ENCODE data around the gene ARHGEF17.

ARHGEF17 gene

DNA sequence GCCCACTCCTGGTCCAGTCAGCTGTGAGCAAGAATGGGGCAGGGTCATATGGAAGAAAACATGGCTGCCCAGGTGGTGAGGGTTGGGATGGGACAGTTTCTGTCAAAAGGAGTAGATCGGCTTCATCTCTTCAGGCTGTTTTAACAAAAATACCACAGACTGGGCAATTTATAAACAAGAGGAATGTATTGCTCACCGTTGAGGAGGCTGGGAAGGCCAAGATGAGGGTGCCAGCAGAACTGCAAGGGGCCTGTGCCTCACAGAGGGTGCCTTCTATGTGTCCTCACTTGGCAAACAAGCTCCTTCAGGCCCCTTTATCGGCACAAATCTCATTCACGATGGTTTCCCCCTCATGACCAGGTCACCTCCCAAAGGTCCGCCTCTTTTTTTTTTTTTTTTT, 50.0 kb downstream of the ARHGEF17 start:
- Histone ChIP-seq H3K4me2 (ENCODE audit: low read depth, low read length) (no peak overlapping the region), H3K36me3 (replicated peaks; ENCODE audit: insufficient read depth, low read length) (no peaks in the 10 kb centered on the region), H2AFZ (ENCODE audit: low read length) (no peak overlapping the region)

DNA sequence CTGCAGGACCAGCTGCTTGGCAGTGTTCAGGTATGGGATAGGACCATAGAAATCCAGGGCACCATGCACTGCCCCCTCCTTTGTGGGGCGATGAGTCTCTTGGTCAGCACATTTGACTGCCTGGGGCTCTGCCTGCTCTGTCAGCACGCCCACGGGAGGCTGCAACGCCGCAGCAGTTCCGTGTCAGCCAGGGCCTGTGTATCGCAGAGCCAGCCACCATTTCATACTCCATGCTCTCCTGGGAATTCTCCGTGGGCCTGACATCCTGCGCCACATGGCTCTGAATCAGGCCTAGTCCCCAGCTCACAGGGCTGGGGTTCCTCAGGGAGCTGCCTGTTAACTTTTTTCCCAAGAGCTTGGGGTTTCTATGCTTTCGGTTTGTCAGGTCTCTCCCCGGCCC, 51.3 kb downstream of the ARHGEF17 start:
- Histone ChIP-seq H3F3A (ENCODE audit: insufficient read depth, low read length) (no peaks in the 10 kb centered on the region; the same call in 1 of the 2 replicates), H3K79me2 (ENCODE audit: low read length) (no peaks in the 10 kb centered on the region), H3K36me3 (replicated peaks; ENCODE audit: insufficient read depth, low read length) (no peaks in the 10 kb centered on the region), H3K9ac (ENCODE audit: low read length) (peak overlapping the region; percentile 59), H3K4me1 (ENCODE audit: low read length) (peaks cover 25% of the 10 kb centered on the region), H3K9me3 (replicated peaks; ENCODE audit: insufficient read depth, low read length) (no peaks in the 10 kb centered on the region), H3K27me3 (replicated peaks; ENCODE audit: insufficient read depth, low read length) (no peaks in the 10 kb centered on the region), H2AFZ (ENCODE audit: low read length) (peak overlapping the region; percentile 92), H4K20me1 (ENCODE audit: insufficient read depth, low read length) (no peaks in the 10 kb centered on the region), H3K27ac (ENCODE audit: low read length) (peak overlapping the region; percentile 64), H3K9me2 (replicated peaks; ENCODE audit: insufficient read depth, low read length) (no peaks in the 10 kb centered on the region), H3K4me3 (ENCODE audit: low read length) (peak overlapping the region; percentile 51), H3K4me2 (ENCODE audit: low read depth, low read length) (peak overlapping the region; percentile 86)
- peak; percentile 59 for DNase-seq
- TF ChIP-seq, protein P1, sequence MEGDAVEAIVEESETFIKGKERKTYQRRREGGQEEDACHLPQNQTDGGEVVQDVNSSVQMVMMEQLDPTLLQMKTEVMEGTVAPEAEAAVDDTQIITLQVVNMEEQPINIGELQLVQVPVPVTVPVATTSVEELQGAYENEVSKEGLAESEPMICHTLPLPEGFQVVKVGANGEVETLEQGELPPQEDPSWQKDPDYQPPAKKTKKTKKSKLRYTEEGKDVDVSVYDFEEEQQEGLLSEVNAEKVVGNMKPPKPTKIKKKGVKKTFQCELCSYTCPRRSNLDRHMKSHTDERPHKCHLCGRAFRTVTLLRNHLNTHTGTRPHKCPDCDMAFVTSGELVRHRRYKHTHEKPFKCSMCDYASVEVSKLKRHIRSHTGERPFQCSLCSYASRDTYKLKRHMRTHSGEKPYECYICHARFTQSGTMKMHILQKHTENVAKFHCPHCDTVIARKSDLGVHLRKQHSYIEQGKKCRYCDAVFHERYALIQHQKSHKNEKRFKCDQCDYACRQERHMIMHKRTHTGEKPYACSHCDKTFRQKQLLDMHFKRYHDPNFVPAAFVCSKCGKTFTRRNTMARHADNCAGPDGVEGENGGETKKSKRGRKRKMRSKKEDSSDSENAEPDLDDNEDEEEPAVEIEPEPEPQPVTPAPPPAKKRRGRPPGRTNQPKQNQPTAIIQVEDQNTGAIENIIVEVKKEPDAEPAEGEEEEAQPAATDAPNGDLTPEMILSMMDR (IDR thresholded peaks at IDR 0.05; ENCODE audit: low read length): no peak

More for the DNA sequence above, 50.0 kb downstream of the ARHGEF17 start:
- Histone ChIP-seq H3K9me2 (replicated peaks; ENCODE audit: insufficient read depth, low read length) (no peaks in the 10 kb centered on the region), H3F3A (ENCODE audit: insufficient read depth, low read length) (no peaks in the 10 kb centered on the region), H3K79me2 (ENCODE audit: low read length) (no peaks in the 10 kb centered on the region), H3K9ac (ENCODE audit: low read length) (no peak overlapping the region), H3K9me3 (replicated peaks; ENCODE audit: insufficient read depth, low read length) (no peaks in the 10 kb centered on the region), H3K4me1 (ENCODE audit: low read length) (peaks cover 16% of the 10 kb centered on the region), H4K20me1 (ENCODE audit: insufficient read depth, low read length) (no peaks in the 10 kb centered on the region), H3K27ac (ENCODE audit: low read length) (no peak overlapping the region), H3K27me3 (replicated peaks; ENCODE audit: insufficient read depth, low read length) (no peaks in the 10 kb centered on the region), H3K4me3 (ENCODE audit: low read length) (no peak overlapping the region)
- TF ChIP-seq EZH2phosphoT487 (IDR thresholded peaks at IDR 0.05; ENCODE audit: low read length): no peak
- TF ChIP-seq, protein P1 (IDR thresholded peaks at IDR 0.05; ENCODE audit: low read length): no peak
- TF ChIP-seq EZH2 (optimal IDR thresholded peaks at IDR 0.05; ENCODE audit: low read depth, low read length): no peak
- DNase-seq: no peak

DNA sequence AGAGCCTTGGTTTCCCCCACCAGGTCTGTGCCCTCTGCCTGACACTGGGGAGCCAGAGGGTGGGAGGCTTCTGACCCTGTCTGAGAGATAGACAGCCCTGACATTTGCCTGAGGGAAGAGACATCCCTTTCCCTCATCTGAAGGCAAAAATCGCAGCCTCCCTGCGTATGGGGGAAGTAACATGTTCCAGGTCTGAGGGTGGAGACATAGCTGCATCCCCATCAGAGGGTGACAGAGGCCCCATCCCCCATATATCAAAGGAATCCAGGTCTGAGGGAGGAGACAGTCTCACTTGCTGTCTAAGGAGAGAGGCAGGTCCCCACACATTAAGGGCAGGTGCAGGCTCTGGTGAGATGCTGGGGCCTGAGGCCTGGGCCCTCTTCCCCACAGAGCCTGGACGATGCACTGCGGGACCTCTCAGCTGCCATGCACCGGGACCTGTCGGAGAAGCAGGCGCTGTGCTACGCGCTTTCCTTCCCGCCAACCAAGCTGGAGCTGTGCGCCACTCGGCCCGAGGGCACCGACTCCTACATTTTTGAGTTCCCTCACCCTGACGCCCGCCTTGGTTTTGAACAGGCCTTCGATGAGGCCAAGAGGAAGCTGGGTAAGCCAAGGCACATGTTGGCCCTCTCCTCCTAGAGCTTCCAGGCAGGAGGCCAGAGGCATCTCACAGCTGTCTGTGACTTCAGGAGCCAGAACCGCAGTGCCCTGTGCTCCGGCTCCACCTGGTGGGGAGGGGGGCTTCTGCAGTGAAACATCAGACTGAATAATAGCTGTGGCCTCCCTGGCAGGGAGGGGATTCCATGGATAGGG, 52.1 kb downstream of the ARHGEF17 start:
- Histone ChIP-seq H3K36me3 (replicated peaks; ENCODE audit: insufficient read depth, low read length) (no peaks in the 10 kb centered on the region), H3K9me3 (replicated peaks; ENCODE audit: insufficient read depth, low read length) (no peaks in the 10 kb centered on the region), H3K4me1 (ENCODE audit: low read length) (peaks cover 33% of the 10 kb centered on the region), H4K20me1 (ENCODE audit: insufficient read depth, low read length) (no peaks in the 10 kb centered on the region), H2AFZ (ENCODE audit: low read length) (peak overlapping the region; percentile 92), H3K4me2 (ENCODE audit: low read depth, low read length) (peak overlapping the region; percentile 86), H3K9ac (ENCODE audit: low read length) (peak overlapping the region; percentile 59), H3F3A (ENCODE audit: insufficient read depth, low read length) (no peaks in the 10 kb centered on the region; the same call in 1 of the 2 replicates), H3K27ac (ENCODE audit: low read length) (peak overlapping the region; percentile 64; the same call in 1 of the 2 replicates), H3K79me2 (ENCODE audit: low read length) (no peaks in the 10 kb centered on the region), H3K4me3 (ENCODE audit: low read length) (peak overlapping the region; percentile 51), H3K27me3 (replicated peaks; ENCODE audit: insufficient read depth, low read length) (no peaks in the 10 kb centered on the region), H3K9me2 (replicated peaks; ENCODE audit: insufficient read depth, low read length) (no peaks in the 10 kb centered on the region)
- peak; percentile 58 for DNase-seq
- no peak for TF ChIP-seq EZH2 (optimal IDR thresholded peaks at IDR 0.05; ENCODE audit: low read depth, low read length)
- TF ChIP-seq, protein P1 (IDR thresholded peaks at IDR 0.05; ENCODE audit: low read length): peak; percentile 71

Data from MM.1S (cell line).